Stimulated activated CD4-positive, alpha-beta T cell treated with anti-CD3 and anti-CD28 coated beads, TNF-alpha, amount 100 ng/mL, for 1 hour (primary cell): ENCODE measurements around the gene KLHL18.
A peak's percentile ranks its signal among the peaks of the same experiment; 100 is the strongest.
"Not testable (repeated sequence)": the region's sequence is repeated elsewhere in the genome, so short reads cannot be mapped to it uniquely, and the experiment has no call there.

Experiments
- DNase-seq, 3 donors: peaks; one replicate each; pipeline ENCODE4 v3.0.0-alpha.2; 2020; ENCODE audit warnings: low read depth in 3 of 3, low spot score in 1 of 3

Gene KLHL18

GRCh38 chr3:47359323-47359722 lies 76.6 kb downstream of the KLHL18 start:
- DNase-seq = no peak

GRCh38 chr3:47360110-47360517 lies 77.4 kb downstream of the KLHL18 start:
- DNase-seq = not testable (repeated sequence)

GRCh38 chr3:47362701-47363100 lies 80.0 kb downstream of the KLHL18 start:
- DNase-seq = no peak

- DNase-seq = no peak
Observed at GRCh38 chr3:47365213-47366153, 82.7 kb downstream of the KLHL18 start.

GRCh38 chr3:47366833-47367232 lies 84.1 kb downstream of the KLHL18 start:
- DNase-seq = no peak

- DNase-seq = no peak
Observed at GRCh38 chr3:47367631-47368030, 84.9 kb downstream of the KLHL18 start.

- not testable (repeated sequence) for DNase-seq
Observed at GRCh38 chr3:47370020-47370419, 87.3 kb downstream of the KLHL18 start.

- no peak for DNase-seq
Observed at GRCh38 chr3:47370887-47371697, 88.3 kb downstream of the KLHL18 start.

- no peak for DNase-seq
Observed at GRCh38 chr3:47374587-47374986, 91.8 kb downstream of the KLHL18 start.

GRCh38 chr3:47376393-47376792 lies 93.6 kb downstream of the KLHL18 start:
- no peak for DNase-seq

GRCh38 chr3:47377186-47377585 lies 94.4 kb downstream of the KLHL18 start:
- DNase-seq = no peak

GRCh38 chr3:47378869-47379268 lies 96.1 kb downstream of the KLHL18 start:
- no peak for DNase-seq

GRCh38 chr3:47379411-47379899 lies 96.7 kb downstream of the KLHL18 start:
- DNase-seq = no peak

- no peak for DNase-seq
Observed at GRCh38 chr3:47380026-47380600, 97.4 kb downstream of the KLHL18 start.

GRCh38 chr3:47380601-47381316 lies 98.0 kb downstream of the KLHL18 start, which contains the start of gene PTPN23:
TSS of gene PTPN23 (plus strand) at chr3:47381021. CDS start at chr3:47381097, 76 bp downstream.
- peak; percentile 96 to 97 (median 97) for DNase-seq

- peak; percentile 19 to 51 (median 26) for DNase-seq
Observed at GRCh38 chr3:47381317-47382157, 98.8 kb downstream of the KLHL18 start.

- no peak for DNase-seq
Observed at GRCh38 chr3:47384425-47384824, 101.7 kb downstream of the KLHL18 start.

- DNase-seq = no peak
Observed at GRCh38 chr3:47385007-47385406, 102.3 kb downstream of the KLHL18 start.

- no peak for DNase-seq
Observed at GRCh38 chr3:47385796-47386195, 103.1 kb downstream of the KLHL18 start.

- no peak for DNase-seq
Observed at GRCh38 chr3:47392933-47393332, 110.2 kb downstream of the KLHL18 start.
